ENCODE results near the gene MAD1L1.

- no peak for TF ChIP-seq TCF4 (CRISPR knock-in tag; IDR thresholded peaks at IDR 0.05; ENCODE audit: borderline replicate concordance)
- no peak for TF ChIP-seq ZFP30 (CRISPR knock-in tag; IDR thresholded peaks at IDR 0.05)
- no peak for TF ChIP-seq RARB (CRISPR knock-in tag; IDR thresholded peaks at IDR 0.05)
- no peak for TF ChIP-seq ZNF70 (CRISPR knock-in tag; IDR thresholded peaks at IDR 0.05)
- TF ChIP-seq ARNTL (CRISPR knock-in tag; IDR thresholded peaks at IDR 0.05; ENCODE audit: borderline replicate concordance, low read depth) = no peak
- no peak for TF ChIP-seq GLIS3 (CRISPR knock-in tag; IDR thresholded peaks at IDR 0.05)
- no peak for TF ChIP-seq PATZ1 (CRISPR knock-in tag; IDR thresholded peaks at IDR 0.05; ENCODE audit: borderline replicate concordance)
These were observed 177.8 kb downstream of the MAD1L1 start for GRCh38 chr7:2054927-2055326.

All from SK-N-SH treated with all-trans-retinoic acid at 6 μM for 48 hours (cell line).